GM12874 (cell line): Measurements from ENCODE around the gene DRAM1.

Experiments
- CTCF ChIP-seq: IDR thresholded peaks from 2 replicates; pipeline ENCODE4 v1.5.1; 2011; ENCODE audit warnings: low read depth, mild to moderate bottlenecking, control low read depth, low read length, moderate library complexity; ENCODE audit not compliant: insufficient read depth

The DRAM1 gene

DNA sequence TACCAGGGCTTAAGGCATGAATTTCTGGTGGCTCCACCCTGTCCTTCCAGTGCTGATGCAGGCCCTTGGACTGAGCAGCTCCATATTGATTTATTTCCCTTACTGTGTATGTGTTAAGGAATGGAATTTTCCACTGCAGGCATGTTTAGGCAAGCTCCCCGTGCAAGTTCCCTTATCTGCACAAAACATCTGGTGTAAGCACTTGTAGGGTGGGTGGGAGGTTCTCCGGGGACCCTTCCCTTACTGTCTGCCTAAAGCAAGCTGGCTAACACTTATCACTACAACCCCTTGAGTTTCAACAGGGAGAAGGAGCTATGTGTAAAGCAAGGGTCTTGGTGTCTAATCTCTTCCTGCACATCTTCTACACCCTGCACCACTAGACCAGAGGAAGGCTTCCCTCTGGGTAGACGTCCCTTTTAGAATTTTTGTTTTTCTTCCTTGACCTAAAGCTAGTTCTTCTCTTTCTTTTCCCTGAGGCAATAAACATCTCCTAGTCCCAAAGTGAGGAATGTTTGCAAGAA, 22.0 kb upstream of the DRAM1 start:
- no peak for TF ChIP-seq CTCF

- no peak for TF ChIP-seq CTCF
Measured at GRCh38 chr12:101855976-101856375, 21.4 kb upstream of the DRAM1 start.

- no peak for TF ChIP-seq CTCF
Measured at GRCh38 chr12:101857043-101857558, 20.3 kb upstream of the DRAM1 start.

DNA sequence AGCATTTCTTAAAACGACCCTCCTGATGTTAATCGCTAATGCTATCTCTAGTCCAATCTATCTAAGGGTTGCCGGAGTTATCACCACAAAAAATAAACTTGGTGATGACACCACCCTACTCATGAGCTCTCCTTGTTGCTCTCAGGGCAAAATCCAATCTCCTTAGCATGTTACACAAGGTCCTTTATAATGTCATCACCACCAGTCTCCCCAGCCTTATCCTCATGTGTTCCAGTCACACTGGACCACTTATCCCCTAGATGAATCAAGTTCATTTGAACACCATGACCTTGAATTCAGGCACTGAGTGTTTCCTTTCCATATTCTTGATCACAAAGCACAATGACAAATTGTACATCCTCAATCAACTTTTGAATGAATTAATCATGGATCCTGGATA, 19.0 kb upstream of the DRAM1 start:
- no peak for TF ChIP-seq CTCF

DNA sequence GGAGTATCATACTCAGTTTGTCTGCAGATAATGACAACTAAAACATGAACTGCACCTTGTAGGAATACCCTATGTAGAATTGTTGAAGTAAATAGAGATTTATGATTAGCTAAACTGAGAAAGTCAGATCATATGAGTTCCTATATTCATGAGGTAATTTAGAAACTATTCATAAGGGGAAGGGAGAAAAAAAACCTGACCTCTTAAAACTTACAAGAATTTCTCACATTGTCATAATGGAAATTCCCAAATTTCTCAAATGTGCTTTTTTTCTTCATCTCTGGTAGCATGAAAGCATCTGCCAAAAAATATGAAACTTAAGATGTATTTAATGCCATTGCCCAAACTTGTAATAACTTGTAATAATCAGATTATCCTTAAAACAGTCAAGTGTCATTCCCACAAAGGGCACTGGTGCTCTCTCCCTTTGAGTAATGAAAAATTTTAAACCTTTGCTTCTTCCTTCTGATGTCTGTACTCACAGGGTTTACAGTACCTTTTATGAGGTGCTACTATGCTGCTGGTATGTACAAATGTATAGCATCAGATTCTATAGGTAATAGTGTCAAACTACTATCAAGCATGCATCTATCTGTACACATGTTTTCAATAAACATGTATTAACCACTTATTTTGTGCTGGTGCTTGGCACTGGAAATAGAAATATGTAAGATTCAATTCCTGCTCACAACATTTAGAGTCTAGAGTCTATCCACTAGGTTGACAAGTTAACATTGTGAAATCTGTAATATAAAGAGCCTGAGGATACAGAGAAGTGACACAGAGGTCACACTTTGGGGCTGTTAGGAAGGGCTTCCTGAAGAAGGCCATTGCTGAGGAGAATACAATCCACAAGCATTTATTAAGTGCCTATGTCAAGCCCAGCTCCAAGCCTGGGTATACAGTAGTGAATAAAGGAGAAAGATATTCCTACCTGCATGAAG, 17.4 kb upstream of the DRAM1 start:
- no peak for TF ChIP-seq CTCF

- no peak for TF ChIP-seq CTCF
Measured at GRCh38 chr12:101862245-101862644, 15.1 kb upstream of the DRAM1 start.

DNA sequence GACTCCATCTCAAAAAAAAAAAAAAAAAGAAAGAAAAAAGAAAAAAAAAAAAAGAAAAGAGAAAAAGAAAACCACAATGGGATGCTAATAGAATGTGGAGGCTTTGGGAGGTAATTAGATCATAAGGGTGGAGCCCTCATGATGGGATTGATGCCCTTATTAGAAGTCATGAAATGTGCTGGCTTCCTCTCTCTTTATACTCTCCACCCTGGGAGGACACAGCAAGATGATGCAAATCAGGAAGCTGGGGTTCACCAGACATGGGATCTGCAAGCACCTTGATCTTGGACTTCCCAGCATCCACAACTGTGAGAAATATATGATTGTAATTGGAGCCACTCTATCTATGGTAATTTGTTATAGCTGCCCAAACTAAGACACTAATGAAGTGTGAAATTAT, 13.4 kb upstream of the DRAM1 start:
- no peak for TF ChIP-seq CTCF
